Germinal center (tissue), 1 donor: Measurements from ENCODE around the gene PLN.

Experiments
- DNase-seq: peaks from one replicate; pipeline ENCODE4 v3.0.0; 2012; ENCODE audit warnings: mixed read lengths, low spot score

The PLN gene

DNA sequence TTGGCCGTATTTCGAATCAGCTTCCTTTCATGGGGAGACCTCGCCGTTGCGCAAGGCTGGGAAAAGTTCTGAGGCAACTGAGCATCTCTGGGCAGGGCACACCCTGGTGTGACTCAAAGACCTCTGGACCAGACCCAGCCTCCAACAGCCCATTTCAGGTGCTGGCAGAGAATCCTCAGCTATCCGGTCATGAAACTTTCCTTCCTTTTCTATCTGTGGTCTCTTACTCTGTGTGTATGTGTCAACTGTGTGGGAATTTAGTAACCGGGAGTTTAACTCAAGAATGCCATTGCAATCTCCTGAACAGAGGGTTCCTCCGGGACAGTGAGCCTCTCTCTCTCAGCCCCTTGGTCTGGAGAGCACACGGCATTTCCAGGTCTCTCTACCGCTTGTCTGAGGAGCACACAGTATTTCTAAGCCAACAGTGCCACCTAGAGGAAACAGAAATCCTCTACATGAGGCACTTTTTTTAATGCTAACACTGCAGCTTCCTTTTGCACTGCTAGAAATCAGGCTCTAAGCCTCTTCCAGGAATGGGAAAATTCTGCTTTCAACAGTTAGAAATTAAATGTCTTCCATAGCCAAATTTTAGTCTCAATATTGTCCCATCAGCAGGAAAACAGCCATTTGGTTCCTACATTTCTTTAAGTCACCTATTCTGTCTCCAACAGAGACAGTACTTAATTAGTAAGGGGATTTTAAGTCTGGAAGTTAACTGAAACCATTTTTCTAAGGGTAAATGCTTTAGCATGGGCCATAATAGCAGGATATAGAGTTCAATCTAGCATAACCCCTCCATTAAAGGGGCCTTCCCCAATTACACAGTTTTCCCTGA lies 32.7 kb downstream of the PLN start:
- peak; percentile 46 for DNase-seq

DNA sequence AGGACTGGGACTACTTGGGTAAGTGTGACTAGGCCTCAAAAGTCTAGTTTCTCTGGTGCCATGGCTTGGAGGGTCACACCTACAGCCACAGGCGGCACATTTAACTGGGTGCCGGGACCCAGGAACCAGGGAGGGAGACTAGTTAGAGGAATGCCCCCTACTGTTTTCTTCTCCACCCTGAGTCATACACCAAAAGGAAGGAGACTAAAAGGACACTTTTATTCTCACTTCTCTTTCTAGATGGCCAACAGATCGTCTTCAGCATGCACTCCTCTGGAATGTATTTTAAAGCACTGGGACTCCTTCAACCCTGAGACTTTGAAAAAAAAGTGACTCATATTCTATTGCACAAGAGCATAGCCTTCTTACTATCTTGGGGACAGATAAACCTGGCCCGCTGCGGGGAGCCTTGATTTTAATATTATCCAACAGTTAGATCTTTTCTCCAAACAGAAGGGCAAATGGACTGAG lies 33.4 kb downstream of the PLN start:
- no peak for DNase-seq

DNA sequence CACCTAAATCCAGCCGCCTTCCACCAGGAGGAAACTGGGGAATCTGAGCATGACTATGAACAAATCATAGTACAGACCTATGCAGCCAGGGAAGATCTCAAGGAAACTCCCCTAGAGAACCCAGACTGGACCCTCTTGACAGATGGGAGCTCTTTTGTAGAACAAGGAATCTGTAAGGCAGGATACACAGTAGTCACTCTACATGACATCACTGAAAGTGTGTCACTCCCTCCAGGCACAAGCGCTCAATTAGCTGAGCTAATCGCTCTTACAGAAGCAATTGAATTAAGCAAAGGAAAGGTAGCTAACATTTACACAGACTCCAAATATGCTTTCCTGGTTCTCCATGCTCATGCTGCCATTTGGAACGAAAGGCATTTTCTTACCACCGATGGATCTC lies 36.8 kb downstream of the PLN start:
- no peak for DNase-seq

DNA sequence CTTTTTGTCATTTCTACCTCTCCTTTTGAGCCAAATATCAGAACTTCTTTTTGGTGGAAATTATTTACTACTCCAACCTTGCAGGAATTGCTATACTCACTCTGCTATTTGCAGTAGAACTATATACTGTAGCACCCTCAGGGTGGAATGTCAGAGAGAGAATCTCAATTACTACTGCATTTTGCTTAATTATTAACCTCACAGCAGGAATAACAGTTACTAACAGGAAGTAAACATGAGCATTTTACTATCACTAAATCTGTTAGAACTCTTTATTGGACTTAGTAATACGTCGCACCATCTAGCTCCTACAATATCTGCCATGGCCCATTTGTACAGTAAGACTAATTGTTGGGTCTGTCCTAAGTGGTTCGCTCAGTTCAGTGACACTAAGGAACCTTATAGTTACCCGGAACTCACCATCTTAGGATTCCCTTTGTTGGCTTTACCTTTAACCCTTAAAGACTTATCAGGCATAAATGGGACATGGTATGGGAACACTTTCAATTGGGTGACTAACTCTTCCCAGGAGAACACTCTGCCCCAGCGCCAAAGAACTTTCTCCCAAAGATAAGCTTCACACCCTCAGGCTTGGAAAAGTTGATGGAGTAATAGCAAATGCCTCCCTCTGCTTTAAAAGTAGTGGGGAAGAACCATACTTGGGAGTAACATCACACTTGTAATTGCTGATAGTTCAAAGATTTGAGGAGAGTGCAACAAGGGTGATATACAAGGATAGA lies 38.8 kb downstream of the PLN start:
- DNase-seq, result no peak

DNA sequence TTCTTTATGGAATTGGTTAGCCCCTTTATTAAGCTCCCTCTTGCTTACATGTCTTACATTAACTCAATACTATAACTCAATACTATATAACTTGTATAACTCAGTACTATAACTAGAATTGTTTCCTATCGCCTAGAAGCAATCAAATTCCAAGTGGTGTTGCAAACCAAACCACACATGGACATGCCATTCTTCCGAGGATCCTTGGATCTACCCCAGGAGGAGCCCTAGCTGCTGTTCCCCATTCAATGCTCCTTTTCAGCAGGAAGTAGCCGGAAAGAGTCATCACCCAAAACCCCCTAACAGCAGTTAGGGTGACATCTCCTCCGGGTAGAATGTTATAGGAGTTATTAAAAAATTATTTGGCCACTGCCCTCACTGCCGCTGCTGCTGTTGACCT lies 40.5 kb downstream of the PLN start:
- no peak for DNase-seq

DNA sequence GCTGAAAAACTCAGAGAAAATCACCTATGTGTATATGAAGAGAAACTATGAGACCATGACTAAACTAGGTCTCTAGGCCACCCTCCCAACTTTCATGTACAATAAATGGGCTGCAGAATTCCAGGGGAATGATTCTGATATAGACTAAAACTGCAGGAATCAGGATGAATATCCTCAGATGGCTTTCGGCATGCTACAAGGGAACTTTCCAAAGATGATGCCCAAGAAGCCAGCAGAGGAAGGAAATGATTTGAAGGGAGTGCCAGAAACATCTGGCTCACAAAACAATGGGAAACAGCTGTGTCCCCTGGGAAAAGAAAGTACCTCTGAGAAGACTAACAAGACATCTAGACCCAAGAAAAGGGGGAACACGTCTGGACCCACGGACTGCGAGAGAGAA lies 41.1 kb downstream of the PLN start:
- no peak for DNase-seq

DNA sequence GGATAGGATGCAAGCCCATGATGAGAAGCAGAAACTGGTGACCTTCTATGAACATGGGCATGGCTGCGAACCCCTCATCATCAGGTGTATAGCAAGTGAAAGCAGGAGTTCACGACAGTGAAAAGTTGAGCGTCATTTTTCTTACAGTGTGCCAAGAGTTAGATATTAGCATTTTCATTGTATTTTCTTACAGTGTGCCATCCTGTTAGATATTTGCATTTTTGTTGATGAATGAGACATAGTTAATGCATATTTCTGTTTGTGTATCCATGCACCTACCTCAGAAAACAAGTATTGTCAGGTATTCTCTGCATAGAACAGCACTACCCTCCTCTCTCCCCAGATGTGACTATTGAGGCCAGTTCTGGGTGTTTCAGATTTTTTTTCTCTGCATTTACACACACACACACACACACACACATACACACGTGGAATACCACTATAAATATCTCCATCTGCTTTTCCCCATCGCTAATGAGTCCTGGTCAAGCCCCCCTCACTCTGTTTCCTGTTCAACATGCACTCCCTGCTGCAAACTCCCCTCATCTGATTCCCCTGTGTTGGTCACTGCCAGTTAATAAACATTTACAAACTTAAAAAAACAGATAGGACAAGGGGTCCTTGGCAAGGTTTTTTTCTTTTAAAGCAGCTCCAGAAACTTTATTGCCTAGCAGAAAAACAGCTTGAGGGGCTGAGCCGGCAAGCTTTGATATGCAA lies 41.7 kb downstream of the PLN start:
- no peak for DNase-seq

DNA sequence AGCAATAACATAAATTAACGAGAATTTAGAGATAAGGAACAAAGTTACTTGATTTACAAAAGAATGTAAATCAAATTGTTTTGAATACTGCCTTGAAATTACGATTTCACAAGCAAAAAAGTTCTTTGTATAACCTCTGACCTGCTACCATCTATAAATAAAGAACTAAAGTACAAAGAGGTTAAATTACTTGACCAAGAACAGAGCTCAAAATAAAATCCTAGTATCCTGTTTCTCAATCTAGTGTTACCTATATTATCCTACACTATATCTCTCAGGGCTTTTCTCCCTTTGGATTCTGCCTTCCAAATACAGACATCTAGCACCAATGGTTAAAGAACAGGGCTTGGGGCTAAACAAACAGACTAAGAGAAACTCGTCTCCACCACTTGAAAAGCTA lies 43.8 kb downstream of the PLN start:
- no peak for DNase-seq

DNA sequence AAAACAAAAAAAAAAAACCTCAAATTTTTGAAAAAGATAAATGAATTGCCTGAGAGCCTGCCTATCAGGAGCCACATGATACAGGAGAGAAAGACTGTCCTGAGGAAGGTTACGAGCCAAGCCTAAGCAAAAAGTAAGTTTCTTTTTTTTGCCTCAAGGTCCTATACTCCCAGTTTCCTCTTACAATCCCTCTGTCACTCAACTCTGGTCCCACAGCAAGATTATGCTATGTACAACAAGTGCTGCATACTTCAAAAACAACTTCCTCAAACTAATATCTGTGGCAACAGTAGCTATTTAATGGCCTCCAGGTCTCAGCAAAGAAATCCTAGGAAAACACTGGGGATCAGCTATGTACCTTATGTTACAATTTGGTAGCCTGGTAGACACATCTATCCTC lies 46.8 kb downstream of the PLN start:
- no peak for DNase-seq

DNA sequence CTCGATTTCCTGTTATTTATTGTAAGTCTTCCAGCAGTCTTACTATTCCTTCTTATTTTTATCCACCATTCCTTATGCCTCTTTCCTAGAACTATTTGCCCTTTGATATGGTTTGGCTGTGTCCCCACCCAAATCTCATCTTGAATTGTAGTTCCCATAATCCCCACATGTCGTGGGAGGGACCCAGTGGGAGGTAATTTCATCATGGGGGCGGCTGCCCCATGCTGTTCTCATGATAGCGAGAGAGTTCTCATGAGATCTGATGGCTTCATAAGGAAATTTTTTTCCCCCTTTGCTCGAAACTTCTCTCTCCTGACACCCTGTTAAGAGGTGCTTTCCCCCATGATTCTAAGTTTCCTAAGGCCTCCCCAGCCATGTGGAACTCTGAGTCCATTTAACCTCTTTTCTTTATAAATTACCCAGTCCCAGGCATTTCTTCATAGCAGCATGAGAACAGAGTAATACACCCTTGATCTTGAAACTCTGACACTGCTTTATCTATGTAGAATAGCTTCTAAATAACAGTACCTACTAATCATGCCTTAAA lies 48.8 kb downstream of the PLN start:
- DNase-seq, result no peak

DNA sequence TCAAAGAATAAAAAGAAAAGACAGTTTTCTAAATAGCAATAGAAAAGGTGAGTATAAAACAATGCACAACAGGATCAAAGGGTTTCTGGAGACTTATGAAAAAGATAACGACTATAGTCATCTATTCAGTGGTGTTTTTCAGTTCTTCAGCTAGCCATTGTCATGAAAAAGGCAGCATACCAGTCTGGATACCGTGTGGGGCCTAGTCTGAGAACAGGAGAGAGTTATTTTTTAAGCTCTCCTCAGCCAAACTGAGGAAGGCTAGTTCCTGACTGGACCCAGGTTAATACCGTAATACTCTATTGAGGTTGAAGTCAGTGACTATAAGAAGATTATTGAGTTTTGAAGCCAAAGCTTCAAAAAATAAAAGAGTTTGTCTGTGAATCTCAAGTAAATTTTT lies 49.5 kb downstream of the PLN start:
- DNase-seq, result no peak

DNA sequence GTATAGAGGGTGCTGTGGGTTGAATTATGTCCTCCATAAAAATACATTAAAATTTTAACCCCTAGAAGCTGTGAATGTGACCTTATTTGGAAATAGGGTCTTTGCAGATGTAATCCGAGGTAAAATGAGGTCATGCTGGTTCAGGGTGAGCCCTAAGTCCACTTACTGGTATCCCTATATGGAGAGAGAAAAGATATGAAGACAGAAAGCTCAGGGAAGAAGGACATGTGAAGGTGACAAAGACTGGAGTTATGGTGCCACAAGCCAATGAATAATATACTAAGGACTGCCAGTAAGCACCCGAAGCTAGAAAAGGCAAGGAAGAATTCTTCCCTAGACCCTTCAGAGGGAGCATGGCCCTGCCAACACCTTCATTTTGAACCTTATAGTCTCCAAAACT lies 50.2 kb downstream of the PLN start:
- no peak for DNase-seq

DNA sequence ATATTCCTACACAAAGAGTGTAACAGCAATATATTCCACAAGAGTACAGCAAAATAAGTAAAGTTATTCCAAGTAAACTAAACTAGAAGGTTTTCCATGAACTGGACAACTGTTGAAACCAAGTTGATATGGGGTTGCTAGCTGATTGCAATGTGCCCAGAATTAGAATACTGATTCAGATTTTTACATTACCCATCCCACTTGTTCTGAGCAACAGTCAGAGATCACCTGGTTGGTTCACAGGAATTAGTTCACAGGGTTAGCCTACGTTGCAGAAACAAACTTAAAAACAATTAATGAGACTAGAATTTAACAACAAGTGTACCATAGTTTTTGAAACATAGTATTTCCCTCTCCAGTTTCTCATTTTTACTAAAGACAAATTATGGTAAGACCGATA lies 54.2 kb downstream of the PLN start:
- DNase-seq, result no peak

DNA sequence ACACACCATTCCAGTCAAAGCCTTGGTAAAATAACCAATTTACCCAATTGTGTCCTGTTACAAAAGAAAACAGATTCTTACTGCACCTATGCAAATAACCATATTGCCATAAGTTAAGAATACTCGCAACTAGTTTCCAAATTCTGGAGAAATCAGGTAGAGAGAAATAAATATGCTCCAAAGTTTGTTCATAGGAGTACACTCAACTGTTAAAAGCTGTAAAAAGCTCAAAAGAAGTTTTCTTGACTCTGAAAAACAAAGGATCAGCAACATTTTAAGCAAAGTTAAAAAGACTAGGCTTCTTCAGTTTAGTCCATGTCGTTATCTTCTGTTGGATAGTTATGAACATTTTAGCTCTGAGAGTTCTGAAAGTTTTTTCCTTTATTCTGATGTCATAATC lies 55.3 kb downstream of the PLN start:
- DNase-seq, result no peak

DNA sequence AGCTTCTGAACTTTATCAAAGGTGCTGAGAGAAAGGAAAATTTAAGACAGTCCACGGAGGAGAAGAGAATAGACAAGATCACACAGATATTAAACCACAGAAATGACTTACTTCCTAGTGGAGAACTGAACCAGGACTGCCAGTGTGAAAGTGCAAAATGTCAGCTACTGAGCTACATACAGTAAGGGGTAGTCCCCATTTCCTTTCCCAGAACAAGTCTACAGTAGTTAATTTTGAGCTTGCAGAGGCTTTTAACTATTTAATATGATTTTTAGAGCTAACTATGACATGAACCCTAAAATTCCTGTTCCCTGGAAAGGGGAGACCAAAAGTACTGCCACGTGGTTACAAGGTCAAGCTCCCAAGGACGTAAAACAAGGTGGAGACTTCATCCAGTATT lies 58.2 kb downstream of the PLN start:
- DNase-seq, result no peak

DNA sequence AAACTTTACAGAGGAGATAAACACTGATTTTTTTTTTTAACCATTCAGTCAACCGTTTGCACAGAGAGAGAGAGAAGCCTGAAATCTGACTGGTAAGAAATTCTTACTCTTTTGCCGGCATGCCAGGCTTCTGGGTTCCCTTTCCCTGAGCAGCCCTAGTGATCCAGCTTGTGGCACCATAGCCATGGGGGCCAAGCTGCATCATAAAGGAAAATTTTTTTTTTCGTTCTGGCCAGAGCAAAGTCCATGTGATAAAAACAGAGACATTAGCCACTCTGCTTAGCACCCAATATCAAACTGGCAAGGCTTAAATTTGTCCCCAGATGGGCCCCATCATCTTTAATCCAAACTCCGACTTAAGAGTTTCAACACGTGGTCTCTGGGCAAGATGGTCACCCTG lies 58.8 kb downstream of the PLN start:
- no peak for DNase-seq
